ENCODE data around the gene PPP1CA.

The PPP1CA gene

GRCh38 chr11:67441098-67441563 is 39.5 kb upstream of the PPP1CA start:
- Histone ChIP-seq H3K27me3 (ENCODE audit: control insufficient read depth in 1 of 2, insufficient read depth in 1 of 2, low read length in 2 of 2) (no peaks in the 10 kb centered on the region), H3K27ac (ENCODE audit: low read length, poor library complexity, severe bottlenecking) (no peak overlapping the region), H3K4ac (ENCODE audit: low read depth in 1 of 2, low read length in 2 of 2) (no peak overlapping the region), H2BK12ac (ENCODE audit: low read length in 2 of 2) (no peak overlapping the region), H3K23ac (ENCODE audit: low read length in 2 of 2) (no peak overlapping the region), H3K36me3 (ENCODE audit: control insufficient read depth in 1 of 2, insufficient read depth in 2 of 2, low read depth in 1 of 2, low read length in 2 of 2) (peaks cover 40 to 59% of the 10 kb centered on the region in 2 experiments), H3K9me3 (ENCODE audit: control insufficient read depth, low read length) (no peaks in the 10 kb centered on the region), H3K4me2 (ENCODE audit: low read length, poor library complexity, severe bottlenecking) (no peak overlapping the region), H4K91ac (ENCODE audit: low read length) (peak overlapping the region; percentile 34), H2BK120ac (ENCODE audit: low read depth, low read length) (no peak overlapping the region), H3K79me1 (replicated peaks; ENCODE audit: low read length, poor library complexity, severe bottlenecking) (peaks cover 1% of the 10 kb centered on the region), H3K4me1 (ENCODE audit: control insufficient read depth, insufficient read depth, low read depth, low read length) (peaks cover 65% of the 10 kb centered on the region), H2AK5ac (ENCODE audit: low read length, severe bottlenecking) (no peak overlapping the region), H3K18ac (ENCODE audit: low read depth in 1 of 2, low read length in 2 of 2) (no peak overlapping the region), H2AFZ (ENCODE audit: low read depth, low read length) (no peak overlapping the region), H3K14ac (ENCODE audit: low read length in 2 of 2) (no peak overlapping the region), H3K4me3 (ENCODE audit: insufficient read depth in 1 of 2, low read depth in 1 of 2, low read length in 2 of 2) (no peak overlapping the region), H3K9ac (ENCODE audit: low read length) (no peak overlapping the region), H2BK15ac (ENCODE audit: low read depth, poor library complexity, severe bottlenecking) (no peak overlapping the region), H2BK5ac (ENCODE audit: low read depth, low read length, poor library complexity, severe bottlenecking) (no peak overlapping the region), H4K8ac (ENCODE audit: low read length) (no peak overlapping the region)
- DNase-seq: no peak
- WGBS: 96% methylated on average over 21 of the region's 21 CpGs

DNA sequence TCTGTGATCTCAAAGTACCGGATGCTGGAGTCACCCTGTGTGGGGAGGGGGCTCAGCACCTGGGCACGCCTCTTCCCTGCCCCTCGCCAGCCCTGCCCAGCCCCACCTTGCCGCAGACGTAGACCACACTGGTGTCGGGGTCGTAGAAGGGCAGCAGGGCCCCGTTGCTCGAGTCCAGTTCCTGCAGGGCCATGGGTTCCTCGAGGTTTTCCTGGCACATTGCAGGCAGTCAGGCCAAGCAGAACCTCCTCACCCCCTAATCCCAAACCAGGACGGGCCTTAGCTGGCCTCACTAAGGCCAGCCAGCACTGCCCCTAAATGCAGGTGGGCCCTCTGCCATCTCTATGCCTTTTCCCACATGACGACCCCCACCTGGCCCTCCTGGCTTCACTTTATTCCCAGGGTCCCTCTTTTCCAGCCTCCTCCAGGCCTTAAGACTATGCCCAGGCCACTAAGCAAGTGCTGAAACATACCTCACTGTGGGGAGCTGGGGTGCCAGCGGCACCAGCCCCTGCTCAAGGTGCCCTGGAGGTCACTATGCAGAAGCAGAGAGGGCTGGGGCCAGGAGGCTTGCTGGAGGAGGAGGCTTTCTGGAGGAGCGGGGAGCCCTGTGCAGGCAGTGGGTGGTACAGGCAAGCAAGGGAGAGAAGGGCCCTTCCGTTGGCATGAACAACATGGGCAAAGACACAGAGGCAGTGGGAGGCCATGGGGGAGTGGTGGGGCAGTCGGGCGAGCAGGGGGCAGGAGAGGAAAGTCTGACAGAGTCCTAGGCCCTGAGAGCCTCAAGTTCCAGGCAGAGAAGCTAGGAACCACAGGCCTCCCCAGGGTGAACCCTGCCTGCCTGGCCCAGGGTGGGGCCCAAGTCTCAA is 38.8 kb upstream of the PPP1CA start:
- H2AK5ac ChIP-seq (ENCODE audit: low read length, severe bottlenecking): no peak overlapping the region
- H2BK5ac ChIP-seq (ENCODE audit: low read depth, low read length, poor library complexity, severe bottlenecking): no peak overlapping the region
- H3K23ac ChIP-seq (ENCODE audit: low read length in 2 of 2): no peak overlapping the region
- H3K36me3 ChIP-seq (ENCODE audit: control insufficient read depth in 1 of 2, insufficient read depth in 2 of 2, low read depth in 1 of 2, low read length in 2 of 2): peaks cover 45 to 66% of the 10 kb centered on the region in 2 experiments
- H3K4me3 ChIP-seq (ENCODE audit: insufficient read depth in 1 of 2, low read depth in 1 of 2, low read length in 2 of 2): no peak overlapping the region
- H4K91ac ChIP-seq (ENCODE audit: low read length): no peak overlapping the region
- H3K4me2 ChIP-seq (ENCODE audit: low read length, poor library complexity, severe bottlenecking): no peak overlapping the region
- DNase-seq: no peak
- peak overlapping the region in 1 of 2 experiments; percentile 26 for H2BK12ac ChIP-seq (ENCODE audit: low read length in 2 of 2)
- no peaks in the 10 kb centered on the region for H3K27me3 ChIP-seq (ENCODE audit: control insufficient read depth in 1 of 2, insufficient read depth in 1 of 2, low read length in 2 of 2)
- H2BK120ac ChIP-seq (ENCODE audit: low read depth, low read length): no peak overlapping the region
- H3K9me3 ChIP-seq (ENCODE audit: control insufficient read depth, low read length): no peaks in the 10 kb centered on the region
- WGBS: 91% methylated on average over 17 of the region's 17 CpGs
- peaks cover 7% of the 10 kb centered on the region for H3K79me1 ChIP-seq (replicated peaks; ENCODE audit: low read length, poor library complexity, severe bottlenecking)
- no peak overlapping the region for H2AFZ ChIP-seq (ENCODE audit: low read depth, low read length)
- no peak overlapping the region for H3K14ac ChIP-seq (ENCODE audit: low read length in 2 of 2)
- H3K4me1 ChIP-seq (ENCODE audit: control insufficient read depth, insufficient read depth, low read depth, low read length): peaks cover 72% of the 10 kb centered on the region
- H3K4ac ChIP-seq (ENCODE audit: low read depth in 1 of 2, low read length in 2 of 2): no peak overlapping the region
- no peak overlapping the region for H3K9ac ChIP-seq (ENCODE audit: low read length)
- no peak overlapping the region for H4K8ac ChIP-seq (ENCODE audit: low read length)
- no peak overlapping the region for H3K18ac ChIP-seq (ENCODE audit: low read depth in 1 of 2, low read length in 2 of 2)
- H3K27ac ChIP-seq (ENCODE audit: low read length, poor library complexity, severe bottlenecking): peak overlapping the region; percentile 0
- H2BK15ac ChIP-seq (ENCODE audit: low read depth, poor library complexity, severe bottlenecking): no peak overlapping the region

- Histone ChIP-seq H3K23ac (ENCODE audit: low read length in 2 of 2) (no peak overlapping the region), H2BK15ac (ENCODE audit: low read depth, poor library complexity, severe bottlenecking) (no peak overlapping the region), H3K9me3 (ENCODE audit: control insufficient read depth, low read length) (no peaks in the 10 kb centered on the region), H3K36me3 (ENCODE audit: control insufficient read depth in 1 of 2, insufficient read depth in 2 of 2, low read depth in 1 of 2, low read length in 2 of 2) (peaks cover 53 to 75% of the 10 kb centered on the region in 2 experiments), H4K91ac (ENCODE audit: low read length) (no peak overlapping the region), H3K4ac (ENCODE audit: low read depth in 1 of 2, low read length in 2 of 2) (no peak overlapping the region), H2AFZ (ENCODE audit: low read depth, low read length) (no peak overlapping the region), H2BK5ac (ENCODE audit: low read depth, low read length, poor library complexity, severe bottlenecking) (no peak overlapping the region), H3K4me2 (ENCODE audit: low read length, poor library complexity, severe bottlenecking) (no peak overlapping the region), H2BK12ac (ENCODE audit: low read length in 2 of 2) (no peak overlapping the region), H3K4me1 (ENCODE audit: control insufficient read depth, insufficient read depth, low read depth, low read length) (peaks cover 78% of the 10 kb centered on the region), H4K8ac (ENCODE audit: low read length) (no peak overlapping the region), H3K18ac (ENCODE audit: low read depth in 1 of 2, low read length in 2 of 2) (no peak overlapping the region), H3K4me3 (ENCODE audit: insufficient read depth in 1 of 2, low read depth in 1 of 2, low read length in 2 of 2) (no peak overlapping the region), H3K79me1 (replicated peaks; ENCODE audit: low read length, poor library complexity, severe bottlenecking) (peaks cover 13% of the 10 kb centered on the region), H3K9ac (ENCODE audit: low read length) (no peak overlapping the region), H2BK120ac (ENCODE audit: low read depth, low read length) (no peak overlapping the region), H3K14ac (ENCODE audit: low read length in 2 of 2) (no peak overlapping the region), H2AK5ac (ENCODE audit: low read length, severe bottlenecking) (peak overlapping the region; percentile 89), H3K27ac (ENCODE audit: low read length, poor library complexity, severe bottlenecking) (peak overlapping the region; percentile 81), H3K27me3 (ENCODE audit: control insufficient read depth in 1 of 2, insufficient read depth in 1 of 2, low read length in 2 of 2) (no peaks in the 10 kb centered on the region)
- WGBS: 92% methylated on average over 31 of the region's 31 CpGs
- DNase-seq: peak; percentile 34
These were observed 37.9 kb upstream of the PPP1CA start for GRCh38 chr11:67439321-67440228.

Data from mesenchymal stem cell (in vitro differentiated cells and primary cell).